ENCODE data around the gene FBP2.

DNA sequence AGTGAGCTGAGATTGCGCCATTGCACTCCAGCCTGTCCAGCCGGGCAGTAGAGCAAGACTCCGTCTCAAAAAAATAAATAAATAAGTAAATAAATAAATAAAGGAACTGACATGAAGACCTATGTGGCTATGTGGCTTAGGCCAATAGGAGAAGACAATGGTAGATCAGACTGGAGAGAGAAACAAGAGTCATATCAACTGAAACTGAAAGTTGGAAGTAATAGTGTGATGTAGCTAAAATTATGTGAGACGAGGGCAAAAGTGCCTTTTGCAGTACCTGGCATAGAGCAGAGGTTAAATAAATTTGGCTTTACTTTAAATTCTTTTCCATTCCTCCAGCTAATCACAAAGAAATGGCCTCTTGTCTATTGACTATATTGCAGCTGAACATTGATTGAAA, 7.3 kb downstream of the FBP2 start:
- TF ChIP-seq CTCF (IDR thresholded peaks at IDR 0.05) (no peak), POLR2A (IDR thresholded peaks at IDR 0.05) (no peak), EP300 (IDR thresholded peaks at IDR 0.05) (no peak)

Measured in suprapubic skin (tissue), 3 donors.